Peyer's patch (tissue), 4 donors: ENCODE measurements around the gene TMIGD2. TPM values are rescaled to one million over a fixed set of nuclear protein-coding genes. Genes with fewer than 3 reads are reported as not detected.

Experiments
- DNase-seq, 3 donors: peaks; one replicate each; pipeline ENCODE4 v3.0.0-alpha.2; 2017 to 2019
- H3K27ac ChIP-seq, 4 donors: fragments of 200-600 bp; sonication (generic); one replicate each; pipeline ENCODE4 v1.5.1; 2016 to 2019
- H3K27me3 ChIP-seq, 2 donors: fragments of 200-600 bp; sonication (generic); one replicate each; pipeline ENCODE4 v1.5.1; 2019
- H3K36me3 ChIP-seq, 3 donors: fragments of 200-600 bp; sonication (generic); one replicate each; pipeline ENCODE4 v1.5.1; 2016 to 2019
- H3K4me1 ChIP-seq, 4 donors: fragments of 200-600 bp; sonication (generic); one replicate each; pipeline ENCODE4 v1.5.1; 2016 to 2019
- H3K4me3 ChIP-seq, 4 donors: fragments of 200-600 bp; sonication (generic); 1 replicate in 3 of 4; 2 replicates in 1 of 4; pipeline ENCODE4 v1.5.1; 2016 to 2019; ENCODE audit warnings: mild to moderate bottlenecking in 1 of 4
- H3K9me3 ChIP-seq, 4 donors: fragments of 200-600 bp; sonication (generic); one replicate each; pipeline ENCODE4 v1.5.1; 2016 to 2019; ENCODE audit warnings: mild to moderate bottlenecking in 1 of 4
- CTCF ChIP-seq, 6 experiments: fragments of 450-650 bp in 4 of 6; fragments of 200-600 bp in 2 of 6; sonication (generic) in 1 of 6; IDR thresholded peaks; one replicate each; pipeline ENCODE4 v1.5.1; 2017 to 2019; ENCODE audit warnings: antibody characterized with exemption in 6 of 6, mild to moderate bottlenecking in 3 of 6, moderate library complexity in 1 of 6
- POLR2A ChIP-seq, 2 donors: fragments of 450-650 bp; IDR thresholded peaks; one replicate each; pipeline ENCODE4 v1.5.1; 2017; ENCODE audit warnings: antibody characterized with exemption in 2 of 2, mild to moderate bottlenecking in 2 of 2, moderate library complexity in 2 of 2
- total RNA-seq, 4 donors: library from RNA; depleted of rRNA; stranded (reverse); fragments of >200 nt; gene quantifications; one replicate each; pipeline ENCODE4 v1.1.0, GENCODE V29; 2016

Gene TMIGD2
- total RNA-seq, 4 donors from 2014 or later = 2.2 to 6.1 (median 3.8) TPM

DNA sequence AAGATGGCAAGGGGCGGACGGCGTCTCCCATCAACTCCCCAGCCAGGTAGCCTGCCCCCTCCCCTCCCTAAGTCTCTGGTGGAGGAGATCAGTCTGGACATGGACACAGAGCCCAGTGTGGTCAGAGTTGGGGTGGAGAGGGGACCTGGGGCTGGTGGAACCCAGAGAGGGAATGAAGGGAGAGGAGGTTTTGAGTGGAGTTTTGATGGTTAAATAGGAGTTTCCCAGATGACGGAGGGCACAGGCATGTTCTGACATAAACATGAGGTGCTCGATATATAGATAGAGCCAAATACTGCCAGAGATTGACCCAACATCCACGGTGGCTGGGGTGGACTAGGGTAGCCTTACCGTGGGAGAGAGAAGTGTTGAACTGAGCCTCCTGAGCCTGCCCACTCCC lies 16.3 kb upstream of the TMIGD2 start:
- no peak for TF ChIP-seq POLR2A (IDR thresholded peaks at IDR 0.05)
- TF ChIP-seq CTCF (IDR thresholded peaks at IDR 0.05) = no peak
- peaks cover 0 to 5% (median 0%) of the 10 kb centered on the region in 4 donors for H3K9me3 ChIP-seq

GRCh38 chr19:4316956-4317355 lies 14.8 kb upstream of the TMIGD2 start:
- DNase-seq = no peak
- no peak overlapping the region for H3K4me3 ChIP-seq
- no peaks in the 10 kb centered on the region for H3K36me3 ChIP-seq
- H3K27ac ChIP-seq = no peak overlapping the region
- no peaks in the 10 kb centered on the region for H3K4me1 ChIP-seq
- H3K27me3 ChIP-seq = no peaks in the 10 kb centered on the region
- peaks cover 0 to under 1% (median 0%) of the 10 kb centered on the region in 4 donors for H3K9me3 ChIP-seq
- TF ChIP-seq CTCF (IDR thresholded peaks at IDR 0.05) (no peak), POLR2A (IDR thresholded peaks at IDR 0.05) (no peak)

More for the DNA sequence above, 16.3 kb upstream of the TMIGD2 start:
- no peaks in the 10 kb centered on the region for H3K27me3 ChIP-seq
- H3K4me1 ChIP-seq = no peaks in the 10 kb centered on the region
- no peaks in the 10 kb centered on the region for H3K36me3 ChIP-seq
- no peak for DNase-seq
- H3K4me3 ChIP-seq = no peak overlapping the region
- no peak overlapping the region for H3K27ac ChIP-seq

GRCh38 chr19:4313847-4314490 lies 11.8 kb upstream of the TMIGD2 start:
- H3K4me3 ChIP-seq = no peak overlapping the region
- no peaks in the 10 kb centered on the region for H3K36me3 ChIP-seq
- DNase-seq = no peak
- no peaks in the 10 kb centered on the region for H3K27me3 ChIP-seq
- no peaks in the 10 kb centered on the region for H3K4me1 ChIP-seq
- TF ChIP-seq CTCF (IDR thresholded peaks at IDR 0.05) (no peak), POLR2A (IDR thresholded peaks at IDR 0.05) (no peak)
- H3K9me3 ChIP-seq = no peaks in the 10 kb centered on the region
- H3K27ac ChIP-seq = no peak overlapping the region

- Histone ChIP-seq H3K9me3 (no peaks in the 10 kb centered on the region), H3K4me3 (no peak overlapping the region), H3K27me3 (no peaks in the 10 kb centered on the region), H3K36me3 (no peaks in the 10 kb centered on the region), H3K27ac (no peak overlapping the region), H3K4me1 (no peaks in the 10 kb centered on the region)
- DNase-seq = no peak
- TF ChIP-seq CTCF (IDR thresholded peaks at IDR 0.05) (no peak), POLR2A (IDR thresholded peaks at IDR 0.05) (no peak)
Observed at GRCh38 chr19:4310247-4311121, 8.3 kb upstream of the TMIGD2 start.

- H3K4me1 ChIP-seq = peaks cover 0 to 7% (median 3%) of the 10 kb centered on the region in 4 donors
- no peaks in the 10 kb centered on the region for H3K36me3 ChIP-seq
- H3K9me3 ChIP-seq = no peaks in the 10 kb centered on the region
- TF ChIP-seq CTCF (IDR thresholded peaks at IDR 0.05) (no peak), POLR2A (IDR thresholded peaks at IDR 0.05) (no peak)
- no peak overlapping the region for H3K27ac ChIP-seq
- H3K4me3 ChIP-seq = no peak overlapping the region
- H3K27me3 ChIP-seq = no peaks in the 10 kb centered on the region
- no peak for DNase-seq
Observed at GRCh38 chr19:4305659-4306058, 3.5 kb upstream of the TMIGD2 start.
